ENCODE measurements around the gene DPRX.

The DPRX gene

GRCh38 chr19:53647350-53647749 is 15.6 kb downstream of the DPRX start:
- Histone ChIP-seq H3K4me3 (IDR thresholded peaks at IDR 0.05; ENCODE audit: insufficient read depth, low read depth, low read length) (no peak overlapping the region), H3K36me3 (ENCODE audit: insufficient read depth) (no peaks in the 10 kb centered on the region), H3K4me1 (ENCODE audit: low read depth, poor library complexity, severe bottlenecking) (no peaks in the 10 kb centered on the region), H3K27ac (no peak overlapping the region), H3K9ac (no peak overlapping the region), H4K20me1 (ENCODE audit: insufficient read depth) (no peaks in the 10 kb centered on the region), H3K27me3 (ENCODE audit: insufficient read depth, low read depth) (no peaks in the 10 kb centered on the region), H2AFZ (ENCODE audit: low read depth) (no peak overlapping the region), H3K79me2 (ENCODE audit: insufficient read depth, low read depth) (no peaks in the 10 kb centered on the region), H3K4me2 (no peak overlapping the region)
- TF ChIP-seq CTCF (conservative IDR thresholded peaks at IDR 0.05; ENCODE audit: low read depth, low read length): no peak

GRCh38 chr19:53647792-53648191 is 16.0 kb downstream of the DPRX start:
- no peak for TF ChIP-seq CTCF (conservative IDR thresholded peaks at IDR 0.05; ENCODE audit: low read depth, low read length)
- Histone ChIP-seq H3K9ac (no peak overlapping the region), H3K27me3 (ENCODE audit: insufficient read depth, low read depth) (no peaks in the 10 kb centered on the region)

GRCh38 chr19:53649746-53650593 is 18.2 kb downstream of the DPRX start:
- H3K27me3 ChIP-seq (ENCODE audit: insufficient read depth, low read depth): no peaks in the 10 kb centered on the region
- no peak overlapping the region for H3K4me2 ChIP-seq
- H3K36me3 ChIP-seq (ENCODE audit: insufficient read depth): no peaks in the 10 kb centered on the region
- H4K20me1 ChIP-seq (ENCODE audit: insufficient read depth): no peaks in the 10 kb centered on the region
- H3K4me3 ChIP-seq (IDR thresholded peaks at IDR 0.05; ENCODE audit: insufficient read depth, low read depth, low read length): no peak overlapping the region
- TF ChIP-seq CTCF (conservative IDR thresholded peaks at IDR 0.05; ENCODE audit: low read depth, low read length): no peak
- no peaks in the 10 kb centered on the region for H3K4me1 ChIP-seq (ENCODE audit: low read depth, poor library complexity, severe bottlenecking)
- no peak overlapping the region for H3K27ac ChIP-seq
- H2AFZ ChIP-seq (ENCODE audit: low read depth): no peak overlapping the region
- no peaks in the 10 kb centered on the region for H3K79me2 ChIP-seq (ENCODE audit: insufficient read depth, low read depth)
- H3K9ac ChIP-seq: no peak overlapping the region

More at GRCh38 chr19:53647792-53648191, 16.0 kb downstream of the DPRX start:
- Histone ChIP-seq H3K4me3 (IDR thresholded peaks at IDR 0.05; ENCODE audit: insufficient read depth, low read depth, low read length) (no peak overlapping the region), H2AFZ (ENCODE audit: low read depth) (no peak overlapping the region), H3K27ac (no peak overlapping the region), H3K36me3 (ENCODE audit: insufficient read depth) (no peaks in the 10 kb centered on the region), H3K4me1 (ENCODE audit: low read depth, poor library complexity, severe bottlenecking) (no peaks in the 10 kb centered on the region), H3K79me2 (ENCODE audit: insufficient read depth, low read depth) (no peaks in the 10 kb centered on the region), H4K20me1 (ENCODE audit: insufficient read depth) (no peaks in the 10 kb centered on the region), H3K4me2 (no peak overlapping the region)

- H4K20me1 ChIP-seq (ENCODE audit: insufficient read depth): no peaks in the 10 kb centered on the region
- H3K9ac ChIP-seq: no peak overlapping the region
- no peaks in the 10 kb centered on the region for H3K27me3 ChIP-seq (ENCODE audit: insufficient read depth, low read depth)
- no peak overlapping the region for H3K4me2 ChIP-seq
- no peaks in the 10 kb centered on the region for H3K79me2 ChIP-seq (ENCODE audit: insufficient read depth, low read depth)
- TF ChIP-seq CTCF (conservative IDR thresholded peaks at IDR 0.05; ENCODE audit: low read depth, low read length): no peak
- H3K4me1 ChIP-seq (ENCODE audit: low read depth, poor library complexity, severe bottlenecking): no peaks in the 10 kb centered on the region
- no peak overlapping the region for H2AFZ ChIP-seq (ENCODE audit: low read depth)
- no peaks in the 10 kb centered on the region for H3K36me3 ChIP-seq (ENCODE audit: insufficient read depth)
- H3K4me3 ChIP-seq (IDR thresholded peaks at IDR 0.05; ENCODE audit: insufficient read depth, low read depth, low read length): no peak overlapping the region
- H3K27ac ChIP-seq: no peak overlapping the region
Measured at GRCh38 chr19:53652476-53652875, 20.7 kb downstream of the DPRX start.

Measured in KMS-11 (cell line).